Activated CD8-positive, alpha-beta T cell treated with anti-CD3 and anti-CD28 coated beads, Interleukin-2, amount 10 ng/mL, durations not matched to agents 7 days and 5 days (primary cell): ENCODE measurements around the gene CHMP2B. TPM values are rescaled to one million over a fixed set of nuclear protein-coding genes. Genes with fewer than 3 reads are reported as not detected.
A peak's percentile ranks its signal among the peaks of the same experiment; 100 is the strongest.
"Not testable (repeated sequence)": the region's sequence is repeated elsewhere in the genome, so short reads cannot be mapped to it uniquely, and the experiment has no call there.

Experiments
- ATAC-seq: fragments of 150-1000 bp; cut with Tn5 transposase; one replicate; pipeline ENCODE4 v1.10.0; 2021; ENCODE audit warnings: moderate library complexity
- CTCF ChIA-PET: fragments of 350-600 bp; sonication (Branson Sonifier 250); formaldehyde crosslinking; loops from one replicate; lab custom pipeline; 2021; ENCODE audit warnings: antibody characterized with exemption; lab: Charles Lee
- POLR2A ChIA-PET: fragments of 350-600 bp; sonication (Branson Sonifier 250); formaldehyde crosslinking; loops from one replicate; lab custom pipeline; 2021; ENCODE audit warnings: antibody characterized with exemption; lab: Charles Lee
- DNase-seq: peaks from one replicate; pipeline ENCODE4 v3.0.0-alpha.2; 2020
- H3K27ac Mint-ChIP-seq: one replicate; pipeline ENCODE4 v1.8.0; 2021; ENCODE audit warnings: mild to moderate bottlenecking, mixed read lengths
- H3K27me3 Mint-ChIP-seq: one replicate; pipeline ENCODE4 v1.8.0; 2021; ENCODE audit warnings: low read depth, mixed read lengths
- H3K36me3 Mint-ChIP-seq: one replicate; pipeline ENCODE4 v1.8.0; 2021; ENCODE audit warnings: low read depth, mixed read lengths
- H3K4me1 Mint-ChIP-seq: one replicate; pipeline ENCODE4 v1.8.0; 2021; ENCODE audit warnings: low read depth, mixed read lengths
- H3K4me3 Mint-ChIP-seq: one replicate; pipeline ENCODE4 v1.8.0; 2021; ENCODE audit warnings: mild to moderate bottlenecking, mixed read lengths
- H3K9me3 Mint-ChIP-seq: one replicate; pipeline ENCODE4 v1.8.0; 2022; ENCODE audit warnings: mixed read lengths; ENCODE audit not compliant: insufficient read depth
- microRNA-seq: library from miRNA; unstranded; fragments of <30 nt; microRNA quantifications from one replicate; pipeline ENCODE4 v1.2.0, GENCODE V29; 2022
- total RNA-seq, 2 experiments: library from RNA; stranded (reverse); gene quantifications; one replicate each; pipeline ENCODE4 v1.2.3, GENCODE V29; 2021

CHMP2B gene
- total RNA-seq, 2 experiments from 2014 or later: 18.8 to 21.2 TPM

DNA sequence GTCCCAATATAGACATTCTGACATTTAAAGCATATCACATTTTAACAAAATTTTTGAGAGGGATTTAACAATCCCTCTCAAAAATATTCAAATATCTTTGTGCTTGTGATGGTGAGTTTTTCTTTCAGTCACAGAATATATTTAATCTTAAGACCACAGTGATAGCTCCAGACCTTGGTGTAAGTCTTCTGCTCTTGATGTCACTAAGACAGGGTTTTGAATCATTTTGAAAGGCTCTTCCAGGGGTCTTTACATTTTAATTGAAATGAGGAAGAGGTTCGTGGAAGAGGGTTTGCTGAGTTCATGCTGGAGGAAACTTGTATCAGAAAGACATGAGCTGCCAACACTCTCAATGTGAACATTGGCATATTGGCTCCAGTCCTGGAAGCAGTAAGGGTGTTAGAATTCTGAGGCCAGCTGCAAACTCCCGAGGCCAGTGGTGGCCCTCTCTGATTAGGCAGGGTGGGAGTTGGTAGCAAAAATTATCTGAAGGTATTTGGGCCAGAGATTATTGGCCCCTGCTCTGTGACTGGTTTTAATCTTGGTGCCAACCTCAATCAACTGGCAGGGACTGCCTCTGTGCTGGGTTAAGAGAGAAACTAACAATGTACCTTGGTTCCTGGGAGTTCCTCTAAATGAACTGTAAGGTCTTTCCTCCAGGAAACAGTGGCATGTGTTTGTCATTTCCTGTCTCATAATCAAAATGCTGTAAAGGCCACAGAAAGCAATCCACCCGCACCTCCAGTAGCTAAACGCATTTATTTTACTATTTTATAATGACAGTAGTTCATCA, 44.0 kb downstream of the CHMP2B start:
- ChIA-PET CTCF (interaction anchor here (0.9 to 4.1 kb wide), 3 partner anchors 11 to 80 kb away, joined by 3 to 53 read pairs (median 3); no protein-coding TSS in a partner anchor), POLR2A (interaction anchor here (1.4 kb wide), 1 partner anchor 17 kb away, joined by 4 read pairs; no protein-coding TSS in a partner anchor)
- Mint-ChIP-seq H3K4me1 (peaks cover 57% of the 10 kb centered on the region), H3K4me3 (peak overlapping the region; percentile 56), H3K27me3 (no peaks in the 10 kb centered on the region), H3K36me3 (peaks cover 6% of the 10 kb centered on the region), H3K9me3 (peaks cover 4% of the 10 kb centered on the region), H3K27ac (peak overlapping the region; percentile 71)
- ATAC-seq (peak; percentile 73), DNase-seq (peak; percentile 23)

DNA sequence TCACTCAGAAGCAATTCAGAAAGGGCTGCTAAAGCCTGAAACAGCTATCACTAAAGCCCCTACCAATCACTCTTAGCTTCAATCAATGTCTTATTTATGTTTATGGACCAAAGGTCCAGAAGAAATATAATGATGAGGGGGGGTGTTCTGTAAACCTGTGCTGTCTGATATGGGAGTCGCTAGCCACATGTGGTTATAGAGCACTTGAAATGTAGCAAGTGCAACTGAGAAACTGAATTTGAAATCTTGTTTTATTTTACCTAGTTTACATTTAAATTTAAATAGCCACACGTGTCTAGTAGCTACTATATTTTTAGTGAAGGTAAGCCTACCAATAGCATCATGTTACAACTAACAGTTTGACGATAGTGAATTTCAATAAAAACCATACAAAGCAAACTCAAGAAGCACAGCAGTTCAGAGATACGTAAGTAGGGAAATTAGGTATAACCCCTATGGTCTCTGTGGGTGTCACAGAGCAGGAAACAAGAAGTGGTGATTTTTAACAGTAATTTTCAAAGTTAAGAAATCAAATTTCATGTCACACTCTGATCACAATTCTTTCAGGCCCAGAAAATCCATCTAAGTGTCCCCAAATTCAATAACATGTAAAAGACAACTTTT, 45.7 kb downstream of the CHMP2B start:
- ATAC-seq: no peak
- no peak for DNase-seq
- no peak overlapping the region for H3K4me3 Mint-ChIP-seq
- POLR2A ChIA-PET: no interaction called here
- no peaks in the 10 kb centered on the region for H3K9me3 Mint-ChIP-seq
- CTCF ChIA-PET: interaction anchor here (1.2 to 4.1 kb wide), 2 partner anchors 12 to 14 kb away, joined by 3 to 53 read pairs; no protein-coding TSS in a partner anchor
- H3K27ac Mint-ChIP-seq: no peak overlapping the region
- H3K27me3 Mint-ChIP-seq: no peaks in the 10 kb centered on the region
- peaks cover 6% of the 10 kb centered on the region for H3K36me3 Mint-ChIP-seq
- peaks cover 50% of the 10 kb centered on the region for H3K4me1 Mint-ChIP-seq

GRCh38 chr3:87276484-87276883, 49.4 kb downstream of the CHMP2B start, which contains the start of gene POU1F1:
Gene POU1F1 (minus strand): TSS chr3:87276584. CDS start chr3:87276462, 122 bp downstream.
- no peak within 1 kb of the TSS for H3K4me3 Mint-ChIP-seq
- no peaks in the 10 kb centered on the region for H3K9me3 Mint-ChIP-seq
- DNase-seq (no peak), ATAC-seq (no peak)
- H3K36me3 Mint-ChIP-seq: no peaks in the 10 kb centered on the region
- H3K27ac Mint-ChIP-seq: no peak within 1 kb of the TSS
- peaks cover 15% of the 10 kb centered on the region for H3K4me1 Mint-ChIP-seq
- H3K27me3 Mint-ChIP-seq: no peaks in the 10 kb centered on the region
- CTCF ChIA-PET: interaction anchor here (0.9 to 1.7 kb wide), 3 partner anchors 15 to 729 kb away, joined by 3 read pairs; no protein-coding TSS in a partner anchor
- POLR2A ChIA-PET: no interaction called here

DNA sequence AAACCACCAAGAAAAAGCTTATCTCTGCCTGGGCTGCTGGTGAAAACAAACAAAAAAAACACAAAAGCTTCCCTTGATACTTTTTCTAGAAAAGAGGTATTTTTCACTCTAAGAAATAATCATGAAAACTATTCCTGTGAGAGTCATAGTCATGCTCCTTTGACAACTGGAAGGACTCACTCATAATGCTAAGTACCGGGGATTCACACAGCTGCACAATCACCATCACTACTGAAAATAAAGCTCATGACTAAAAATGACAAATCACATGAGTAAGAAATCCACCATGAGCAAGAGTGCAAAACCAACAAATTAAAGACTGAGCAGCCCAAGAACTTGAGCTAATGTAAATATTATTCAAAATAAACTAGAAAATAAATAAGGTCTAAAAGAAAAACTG, 59.9 kb downstream of the CHMP2B start:
- CTCF ChIA-PET: interaction anchor here (0.7 to 1.6 kb wide), 6 partner anchors 9 to 911 kb away, joined by 3 to 5 read pairs (median 4); no protein-coding TSS in a partner anchor
- H3K4me1 Mint-ChIP-seq: no peaks in the 10 kb centered on the region
- POLR2A ChIA-PET: interaction anchor here (1.0 kb wide), 1 partner anchor 16 kb away, joined by 4 read pairs; no protein-coding TSS in a partner anchor
- DNase-seq: no peak
- H3K27ac Mint-ChIP-seq: no peak overlapping the region
- no peaks in the 10 kb centered on the region for H3K36me3 Mint-ChIP-seq
- peaks cover 8% of the 10 kb centered on the region for H3K27me3 Mint-ChIP-seq
- no peak for ATAC-seq
- H3K4me3 Mint-ChIP-seq: no peak overlapping the region
- H3K9me3 Mint-ChIP-seq: no peaks in the 10 kb centered on the region

- Mint-ChIP-seq H3K27ac (no peak overlapping the region), H3K4me1 (no peaks in the 10 kb centered on the region), H3K36me3 (no peaks in the 10 kb centered on the region), H3K27me3 (peaks cover 4% of the 10 kb centered on the region), H3K9me3 (no peaks in the 10 kb centered on the region), H3K4me3 (no peak overlapping the region)
- DNase-seq: no peak
- ChIA-PET CTCF (interaction anchor here (1.6 kb wide), 1 partner anchor 10 kb away, joined by 3 read pairs; no protein-coding TSS in a partner anchor), POLR2A (no interaction called here)
- no peak for ATAC-seq
Measured at GRCh38 chr3:87288446-87288845, 61.3 kb downstream of the CHMP2B start.

- Mint-ChIP-seq H3K4me1 (no peaks in the 10 kb centered on the region), H3K27ac (no peak overlapping the region), H3K9me3 (no peaks in the 10 kb centered on the region), H3K27me3 (peaks cover 9% of the 10 kb centered on the region), H3K4me3 (no peak overlapping the region), H3K36me3 (no peaks in the 10 kb centered on the region)
- ChIA-PET CTCF (interaction anchor here (0.7 to 1.6 kb wide), 10 partner anchors 10 to 709 kb away, joined by 3 to 7 read pairs (median 4); no protein-coding TSS in a partner anchor), POLR2A (no interaction called here)
- DNase-seq: no peak
- ATAC-seq: peak; percentile 60
Measured at GRCh38 chr3:87298111-87298718, 71.1 kb downstream of the CHMP2B start.

DNA sequence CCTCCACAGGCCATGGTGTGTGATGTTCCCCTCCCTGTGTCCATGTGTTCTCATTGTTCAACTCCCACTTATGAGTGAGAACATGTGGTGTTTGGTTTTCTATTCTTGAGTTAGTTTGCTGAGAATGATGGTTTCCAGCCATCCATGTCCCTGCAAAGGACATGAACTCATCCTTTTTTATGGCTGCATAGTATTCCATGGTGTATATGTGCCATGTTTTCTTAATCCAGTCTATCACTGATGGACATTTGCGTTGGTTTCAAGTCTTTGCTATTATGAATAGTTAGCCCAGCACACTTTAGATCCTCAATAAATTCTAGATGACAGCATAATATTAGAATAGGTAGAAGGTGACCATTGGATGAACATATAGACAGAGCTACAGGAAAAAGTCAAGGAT, 77.9 kb downstream of the CHMP2B start:
- CTCF ChIA-PET, H3K4me3 Mint-ChIP-seq, POLR2A ChIA-PET, H3K4me1 Mint-ChIP-seq, H3K36me3 Mint-ChIP-seq, DNase-seq, ATAC-seq, H3K9me3 Mint-ChIP-seq, H3K27ac Mint-ChIP-seq: not testable (repeated sequence)
- peaks cover 11% of the 10 kb centered on the region for H3K27me3 Mint-ChIP-seq

Small RNAs within 50 kb of the gene (microRNA-seq; reads per million reads assigned to microRNA genes)
- not detected for gene MIR4795

Other genes with a start within 250 kb of the CHMP2B start
- not detected for gene VGLL3, start 236.2 kb upstream of the CHMP2B start, total RNA-seq
- gene POU1F1, start 49.3 kb downstream of the CHMP2B start, total RNA-seq: not detected